GM12878 (cell line): Measurements from ENCODE around the gene ZNF462. TPM values are rescaled to one million over a fixed set of nuclear protein-coding genes. Genes with fewer than 3 reads are reported as not detected.

Source experiments
- ATAC-seq: fragments of 200-7000 bp; cut with Tn5 transposase; 3 replicates; pipeline ENCODE4 v1.9.1; 2020; ENCODE audit warnings: mild to moderate bottlenecking, moderate library complexity
- BruUV-seq: library from RNA; stranded (reverse); fragments of 400-500 nt; replicated peaks from 2 replicates; lab custom pipeline; 2021; lab: Mats Ljungman, UMichigan
- CTCF ChIA-PET: fragments of 300-600 bp; sonication (Branson Sonifier 250); formaldehyde crosslinking; extraction: SDS; loops from one replicate; lab custom pipeline; 2021; ENCODE audit warnings: inconsistent platforms; lab: Yijun Ruan, JAX
- POLR2A ChIA-PET: fragments of 350-600 bp; formaldehyde crosslinking; extraction: SDS; loops from one replicate; lab custom pipeline; 2021; ENCODE audit warnings: inconsistent platforms; lab: Charles Lee
- RAD21 ChIA-PET: fragments of 300-600 bp; sonication (Branson Sonifier 250); formaldehyde crosslinking; loops from one replicate; lab custom pipeline; 2023; ENCODE audit warnings: antibody characterized with exemption; ENCODE audit not compliant: unreplicated experiment; lab: Charles Lee
- SMC1A ChIA-PET: fragments of 300-600 bp; sonication (Branson Sonifier 250); formaldehyde crosslinking; loops from one replicate; lab custom pipeline; 2023; ENCODE audit not compliant: unreplicated experiment, uncharacterized antibody; lab: Charles Lee
- DNase-seq: peaks from one replicate; pipeline ENCODE4 v3.0.0-alpha.2; 2011; ENCODE audit warnings: low read depth, low spot score
- FAIRE-seq: peaks from 3 replicates; lab custom pipeline; 2011; peaks lifted over from hg19 to GRCh38; lab: Jason Lieb, UNC
- H2AFZ ChIP-seq: 2 replicates; pipeline ENCODE4 v1.6.0; 2011; ENCODE audit warnings: low read depth, low read length, control low read depth; ENCODE audit not compliant: control insufficient read depth
- H3K27ac ChIP-seq: 2 replicates; pipeline ENCODE4 v1.5.1; 2011; ENCODE audit warnings: control low read depth; ENCODE audit not compliant: control insufficient read depth, insufficient read depth
- H3K27me3 ChIP-seq, 2 experiments: replicated peaks in 1 of 2; 2 replicates each; pipeline versions ENCODE4 v1.6.0 to v1.6.1; 2011; ENCODE audit warnings: low read length in 1 of 2; ENCODE audit not compliant: control insufficient read depth in 2 of 2, insufficient read depth in 2 of 2
- H3K36me3 ChIP-seq, 2 experiments: 2 replicates each; pipeline ENCODE4 v1.5.1; 2011; ENCODE audit warnings: low read length in 1 of 2; ENCODE audit not compliant: control insufficient read depth in 2 of 2, insufficient read depth in 2 of 2
- H3K4me1 ChIP-seq: 2 replicates; pipeline ENCODE4 v1.6.1; 2011; ENCODE audit warnings: mild to moderate bottlenecking, low read length, moderate library complexity, mixed read lengths; ENCODE audit not compliant: control insufficient read depth, insufficient read depth
- H3K4me2 ChIP-seq: 2 replicates; pipeline ENCODE4 v1.6.0; 2011; ENCODE audit warnings: control low read depth; ENCODE audit not compliant: control insufficient read depth, insufficient read depth
- H3K4me3 ChIP-seq: fragments of 200-600 bp; sonication (generic); 2 replicates; pipeline ENCODE4 v1.5.1; 2016
- H3K79me2 ChIP-seq: 2 replicates; pipeline ENCODE4 v1.6.0; 2011; ENCODE audit warnings: low read length; ENCODE audit not compliant: control insufficient read depth, insufficient read depth
- H3K9ac ChIP-seq: 2 replicates; pipeline ENCODE4 v1.8.0; 2011; ENCODE audit warnings: low read length, control low read depth, mixed read lengths; ENCODE audit not compliant: control insufficient read depth, insufficient read depth
- H3K9me3 ChIP-seq: replicated peaks from 3 replicates; pipeline ENCODE4 v1.5.1; 2011; ENCODE audit warnings: mild to moderate bottlenecking, low read length; ENCODE audit not compliant: control insufficient read depth, insufficient read depth
- H4K20me1 ChIP-seq: 2 replicates; pipeline ENCODE4 v1.6.0; 2011; ENCODE audit not compliant: control insufficient read depth, insufficient read depth
- IKZF1 ChIP-seq: fragments of 450-650 bp; conservative IDR thresholded peaks from 2 replicates; pipeline ENCODE4 v1.6.1; 2017; ENCODE audit warnings: antibody characterized with exemption, mild to moderate bottlenecking
- WGBS: methylation state at CpG from one replicate; pipeline ENCODE4 v1.1.6; 2016; ENCODE audit warnings: low lambda C conversion rate; ENCODE audit not compliant: insufficient replicate concordance, insufficient coverage; ENCODE audit errors: missing lambda C conversion rate; 5-methylcytosine and 5-hydroxymethylcytosine counted together
- in situ Hi-C: fragments of 300-500 bp; cut with MboI; formaldehyde crosslinking; loops from 9 replicates; pipeline ENCODE4 v1.14.3; 2018; ENCODE audit warnings: mixed read lengths
- intact Hi-C: fragments of 100-400 bp; cut with micrococcal nuclease; formaldehyde crosslinking; loops from one replicate; pipeline ENCODE4 v1.14.2; 2022; ENCODE audit not compliant: unreplicated experiment
- polyA plus RNA-seq, 11 experiments: library from polyadenylated mRNA; depleted of rRNA in 4 of 11; unstranded in 6 of 11; stranded (reverse) in 5 of 11; fragments of >200 nt; fragmentation: Nextera tagmentation in 4 of 11; fragmentation: Illumina TruSeq in 1 of 11; extraction: Ambion mirVana in 4 of 11; extraction: Trizol in 1 of 11; gene quantifications; 1 replicate in 1 of 11; 2 replicates in 10 of 11; pipeline versions ENCODE4 v1.2.1 to v1.2.3, GENCODE V29; 2011 to 2016; ENCODE audit warnings: inconsistent platforms in 2 of 11, missing spikeins in 2 of 11, low read depth in 1 of 11
- total RNA-seq, 4 experiments: library from RNA; depleted of rRNA in 3 of 4; stranded (reverse); fragments of >200 nt in 3 of 4; fragmentation: Illumina TruSeq in 1 of 4; extraction: Trizol in 1 of 4; gene quantifications; 2 replicates each; pipeline versions ENCODE4 v1.2.1 to v1.2.3, GENCODE V29; 2013 to 2021
- TF ChIP-seq, protein P1 (sequence below): IDR thresholded peaks from 2 replicates; pipeline ENCODE4 v1.6.1; 2012; ENCODE audit warnings: improper control_type of control experiment, low read depth, low read length; ENCODE audit not compliant: insufficient replicate concordance

ZNF462 gene
- total and polyA plus RNA-seq, 10 of the 15 experiments (the other 5 are each of a cell fraction or from before 2014, with no cell fraction given) = 0.27 to 13.7 (median 0.55) TPM

GRCh38 chr9:106859957-106860720 is 2.8 kb upstream of the ZNF462 start:
- FAIRE-seq (no peak), ATAC-seq (no peak), DNase-seq (no peak)
- TF ChIP-seq, protein P1, sequence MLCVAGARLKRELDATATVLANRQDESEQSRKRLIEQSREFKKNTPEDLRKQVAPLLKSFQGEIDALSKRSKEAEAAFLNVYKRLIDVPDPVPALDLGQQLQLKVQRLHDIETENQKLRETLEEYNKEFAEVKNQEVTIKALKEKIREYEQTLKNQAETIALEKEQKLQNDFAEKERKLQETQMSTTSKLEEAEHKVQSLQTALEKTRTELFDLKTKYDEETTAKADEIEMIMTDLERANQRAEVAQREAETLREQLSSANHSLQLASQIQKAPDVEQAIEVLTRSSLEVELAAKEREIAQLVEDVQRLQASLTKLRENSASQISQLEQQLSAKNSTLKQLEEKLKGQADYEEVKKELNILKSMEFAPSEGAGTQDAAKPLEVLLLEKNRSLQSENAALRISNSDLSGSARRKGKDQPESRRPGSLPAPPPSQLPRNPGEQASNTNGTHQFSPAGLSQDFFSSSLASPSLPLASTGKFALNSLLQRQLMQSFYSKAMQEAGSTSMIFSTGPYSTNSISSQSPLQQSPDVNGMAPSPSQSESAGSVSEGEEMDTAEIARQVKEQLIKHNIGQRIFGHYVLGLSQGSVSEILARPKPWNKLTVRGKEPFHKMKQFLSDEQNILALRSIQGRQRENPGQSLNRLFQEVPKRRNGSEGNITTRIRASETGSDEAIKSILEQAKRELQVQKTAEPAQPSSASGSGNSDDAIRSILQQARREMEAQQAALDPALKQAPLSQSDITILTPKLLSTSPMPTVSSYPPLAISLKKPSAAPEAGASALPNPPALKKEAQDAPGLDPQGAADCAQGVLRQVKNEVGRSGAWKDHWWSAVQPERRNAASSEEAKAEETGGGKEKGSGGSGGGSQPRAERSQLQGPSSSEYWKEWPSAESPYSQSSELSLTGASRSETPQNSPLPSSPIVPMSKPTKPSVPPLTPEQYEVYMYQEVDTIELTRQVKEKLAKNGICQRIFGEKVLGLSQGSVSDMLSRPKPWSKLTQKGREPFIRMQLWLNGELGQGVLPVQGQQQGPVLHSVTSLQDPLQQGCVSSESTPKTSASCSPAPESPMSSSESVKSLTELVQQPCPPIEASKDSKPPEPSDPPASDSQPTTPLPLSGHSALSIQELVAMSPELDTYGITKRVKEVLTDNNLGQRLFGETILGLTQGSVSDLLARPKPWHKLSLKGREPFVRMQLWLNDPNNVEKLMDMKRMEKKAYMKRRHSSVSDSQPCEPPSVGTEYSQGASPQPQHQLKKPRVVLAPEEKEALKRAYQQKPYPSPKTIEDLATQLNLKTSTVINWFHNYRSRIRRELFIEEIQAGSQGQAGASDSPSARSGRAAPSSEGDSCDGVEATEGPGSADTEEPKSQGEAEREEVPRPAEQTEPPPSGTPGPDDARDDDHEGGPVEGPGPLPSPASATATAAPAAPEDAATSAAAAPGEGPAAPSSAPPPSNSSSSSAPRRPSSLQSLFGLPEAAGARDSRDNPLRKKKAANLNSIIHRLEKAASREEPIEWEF = no peak
- 0 out of 2 replicates have a peak, but pooled peaks have one; percentile 19 for TF ChIP-seq IKZF1
- Histone ChIP-seq H3K27ac (no peak overlapping the region), H2AFZ (no peak overlapping the region), H3K36me3 (no peaks in the 10 kb centered on the region), H3K79me2 (no peaks in the 10 kb centered on the region), H3K4me3 (no peak overlapping the region), H4K20me1 (no peaks in the 10 kb centered on the region), H3K27me3 (peaks cover 6 to 19% of the 10 kb centered on the region in 2 experiments; a peak in 3 of 4 replicates), H3K4me1 (no peaks in the 10 kb centered on the region), H3K9ac (no peak overlapping the region), H3K9me3 (peaks cover 2% of the 10 kb centered on the region; the same call in 1 of the 3 replicates), H3K4me2 (no peak overlapping the region)
- in situ Hi-C loops = no loop called here
- no TSS peak for BruUV-seq
- intact Hi-C loops = loop anchor here (5.0 kb wide), 3 partner anchors 163 to 573 kb away; no protein-coding TSS in a partner anchor
- ChIA-PET CTCF (no interaction called here), RAD21 (no interaction called here), SMC1A (no interaction called here), POLR2A (no interaction called here)
- 41% methylated on average over 39 of the region's 43 CpGs for WGBS
